ENCODE results near the gene MAGI2. TPM values are rescaled to one million over a fixed set of nuclear protein-coding genes. Genes with fewer than 3 reads are reported as not detected.

Gene MAGI2
- total and polyA plus RNA-seq, 2 of the 13 experiments (the other 11 are each of a cell fraction or from before 2014, with no cell fraction given), result 1.5 to 3.8 TPM

GRCh38 chr7:79452032-79452494 lies 1.4 kb downstream of the MAGI2 start (continued):
- TF ChIP-seq GPBP1L1 (CRISPR knock-in tag; IDR thresholded peaks at IDR 0.05) (no peak), E2F1 (CRISPR knock-in tag; IDR thresholded peaks at IDR 0.05) (no peak), NR2F1 (CRISPR knock-in tag; IDR thresholded peaks at IDR 0.05) (peak; percentile 43 to 72; a peak in 3 of 4 replicates), AFF4 (CRISPR knock-in tag; IDR thresholded peaks at IDR 0.05) (no peak), ZFP36L2 (CRISPR knock-in tag; IDR thresholded peaks at IDR 0.05) (no peak), ZFAT (CRISPR knock-in tag; conservative IDR thresholded peaks at IDR 0.05) (no peak), KDM6A (CRISPR knock-in tag; IDR thresholded peaks at IDR 0.05; ENCODE audit: low read depth) (peak; percentile 53; the same call in 1 of the 2 replicates), SSRP1 (CRISPR knock-in tag; IDR thresholded peaks at IDR 0.05) (0 out of 2 replicates have a peak, but pooled peaks have one; percentile 43), NFYC (CRISPR knock-in tag; IDR thresholded peaks at IDR 0.05) (peak; percentile 33; the same call in 1 of the 2 replicates), RFX5 (IDR thresholded peaks at IDR 0.05; ENCODE audit: low read depth, low read length) (no peak), HOXA9 (CRISPR knock-in tag; IDR thresholded peaks at IDR 0.05; ENCODE audit: borderline replicate concordance) (no peak), SCMH1 (CRISPR knock-in tag; IDR thresholded peaks at IDR 0.05; ENCODE audit: borderline replicate concordance) (no peak), ZNF333 (CRISPR knock-in tag; IDR thresholded peaks at IDR 0.05; ENCODE audit: borderline replicate concordance) (no peak), CENPX (CRISPR knock-in tag; IDR thresholded peaks at IDR 0.05) (no peak), ZFP62 (CRISPR knock-in tag; IDR thresholded peaks at IDR 0.05) (no peak), EZH2 (conservative IDR thresholded peaks at IDR 0.05; ENCODE audit: low read depth, low read length) (no peak), ZNF446 (CRISPR knock-in tag; IDR thresholded peaks at IDR 0.05) (no peak), ZNF382 (CRISPR knock-in tag; IDR thresholded peaks at IDR 0.05; ENCODE audit: borderline replicate concordance) (no peak), FOSL1 (CRISPR knock-in tag; IDR thresholded peaks at IDR 0.05; ENCODE audit: borderline replicate concordance) (no peak), CCAR2 (optimal IDR thresholded peaks at IDR 0.05; ENCODE audit: low read depth, low read length) (no peak), ZNF501 (CRISPR knock-in tag; IDR thresholded peaks at IDR 0.05) (no peak), ZNF230 (CRISPR knock-in tag; IDR thresholded peaks at IDR 0.05) (no peak), ZNF619 (CRISPR knock-in tag; IDR thresholded peaks at IDR 0.05) (no peak), ZNF12 (CRISPR knock-in tag; IDR thresholded peaks at IDR 0.05) (no peak), KLF12 (CRISPR knock-in tag; IDR thresholded peaks at IDR 0.05; ENCODE audit: borderline replicate concordance) (no peak; the same call in 1 of the 2 replicates), ZNF761 (CRISPR knock-in tag; conservative IDR thresholded peaks at IDR 0.05) (no peak), ZNF891 (CRISPR knock-in tag; IDR thresholded peaks at IDR 0.05) (no peak), FOXM1 (CRISPR knock-in tag; IDR thresholded peaks at IDR 0.05) (no peak)
